ENCODE measurements around the gene RPS25. TPM values are rescaled to one million over a fixed set of nuclear protein-coding genes. Genes with fewer than 3 reads are reported as not detected.

The RPS25 gene
- 541 TPM for total RNA-seq

DNA sequence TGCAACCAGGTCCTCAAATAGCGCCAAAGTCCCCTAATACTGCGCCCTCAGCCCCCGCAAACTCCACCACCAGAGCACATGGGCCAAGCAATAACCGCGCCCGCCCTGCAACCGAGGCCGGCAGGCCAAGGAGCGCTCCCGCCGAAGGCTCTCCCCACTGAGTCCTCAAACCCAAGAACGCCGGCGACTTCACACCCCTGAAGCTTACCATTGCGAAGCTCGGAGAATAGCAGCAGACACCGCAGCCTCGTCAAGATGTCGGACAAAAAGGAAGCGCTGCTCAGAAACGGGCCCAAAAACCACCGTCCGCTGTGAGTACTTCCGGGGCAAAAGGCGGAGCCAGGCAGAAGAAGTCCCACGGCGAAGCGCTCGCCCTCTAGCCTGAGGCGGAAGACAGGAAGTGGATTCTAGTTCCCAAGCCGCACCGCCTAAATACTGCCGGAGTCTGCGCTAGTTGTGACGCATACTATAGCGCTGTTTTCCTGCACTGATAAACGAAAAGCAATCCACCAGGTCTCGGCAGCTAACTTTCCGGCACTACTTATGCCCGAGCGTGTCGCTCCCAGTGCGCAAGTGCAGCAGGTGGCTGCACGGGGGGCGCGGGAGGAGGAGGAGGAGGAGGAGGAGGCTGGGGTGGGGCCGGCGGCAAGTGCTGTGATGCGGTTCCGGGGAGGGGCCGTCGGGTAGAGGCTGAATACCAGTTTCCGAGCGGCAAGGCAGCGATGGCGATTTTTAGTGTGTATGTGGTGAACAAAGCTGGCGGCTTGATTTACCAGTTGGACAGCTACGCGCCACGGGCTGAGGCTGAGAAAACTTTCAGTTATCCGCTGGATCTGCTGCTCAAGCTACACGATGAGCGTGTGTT lies at the start of gene RPS25, which contains the start of gene TRAPPC4:
Gene RPS25, minus strand, starts transcription at position 270 of the 865 bp plus-strand sequence. Its CDS starts 59 bp downstream, at position 211.
Gene TRAPPC4, plus strand, starts transcription at position 693 of the 865 bp plus-strand sequence. Its CDS starts 30 bp downstream, at position 723.

GRCh38 chr11:119067371-119068222 lies 49.5 kb upstream of the RPS25 start, which contains the start of gene VPS11:
VPS11 (plus strand) TSS chr11:119067818; CDS start chr11:119067824, 6 bp downstream.

GRCh38 chr11:119057000-119057769 lies 39.0 kb upstream of the RPS25 start, which contains the start of gene HYOU1:
HYOU1 (minus strand) TSS chr11:119057205; CDS start chr11:119056160, 1,045 bp downstream.

DNA sequence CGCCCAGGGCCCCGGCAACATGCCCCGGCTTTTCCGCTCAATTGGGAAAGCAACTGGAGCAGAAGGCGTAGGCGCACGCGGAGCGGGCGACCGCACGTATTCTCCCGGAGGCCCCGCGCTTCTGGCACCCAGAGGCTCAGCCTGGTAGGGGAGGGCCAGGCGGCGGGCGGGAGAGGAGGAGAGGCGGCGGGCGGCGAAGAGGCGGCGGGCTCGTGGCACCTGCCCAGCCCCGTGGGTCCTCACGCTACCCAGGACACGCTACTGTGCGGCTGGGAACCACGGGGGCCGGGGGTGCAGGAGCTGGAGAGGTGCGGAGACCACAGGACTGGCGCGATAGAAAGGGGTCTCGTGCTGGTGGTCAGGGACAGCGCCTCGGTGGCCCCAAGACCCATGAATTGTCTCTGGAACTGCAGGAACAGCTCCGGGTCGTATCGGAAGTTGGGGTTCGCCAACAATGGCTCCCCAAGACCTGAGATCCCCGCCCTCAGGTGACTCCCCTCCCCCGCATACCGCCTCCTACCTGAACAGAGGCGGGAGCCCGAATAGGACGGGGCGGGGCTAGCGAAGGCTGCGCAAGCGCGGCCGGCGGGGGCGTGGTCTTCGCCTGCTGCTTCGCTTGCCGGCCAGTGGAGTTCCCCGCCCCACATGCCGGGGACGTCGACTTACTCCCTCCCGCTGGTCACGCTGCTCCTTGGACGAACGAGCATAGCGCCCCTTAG lies 12.3 kb upstream of the RPS25 start, which contains the start of gene SLC37A4:
Gene SLC37A4, minus strand, starts transcription at position 549 of the 719 bp plus-strand sequence.

DNA sequence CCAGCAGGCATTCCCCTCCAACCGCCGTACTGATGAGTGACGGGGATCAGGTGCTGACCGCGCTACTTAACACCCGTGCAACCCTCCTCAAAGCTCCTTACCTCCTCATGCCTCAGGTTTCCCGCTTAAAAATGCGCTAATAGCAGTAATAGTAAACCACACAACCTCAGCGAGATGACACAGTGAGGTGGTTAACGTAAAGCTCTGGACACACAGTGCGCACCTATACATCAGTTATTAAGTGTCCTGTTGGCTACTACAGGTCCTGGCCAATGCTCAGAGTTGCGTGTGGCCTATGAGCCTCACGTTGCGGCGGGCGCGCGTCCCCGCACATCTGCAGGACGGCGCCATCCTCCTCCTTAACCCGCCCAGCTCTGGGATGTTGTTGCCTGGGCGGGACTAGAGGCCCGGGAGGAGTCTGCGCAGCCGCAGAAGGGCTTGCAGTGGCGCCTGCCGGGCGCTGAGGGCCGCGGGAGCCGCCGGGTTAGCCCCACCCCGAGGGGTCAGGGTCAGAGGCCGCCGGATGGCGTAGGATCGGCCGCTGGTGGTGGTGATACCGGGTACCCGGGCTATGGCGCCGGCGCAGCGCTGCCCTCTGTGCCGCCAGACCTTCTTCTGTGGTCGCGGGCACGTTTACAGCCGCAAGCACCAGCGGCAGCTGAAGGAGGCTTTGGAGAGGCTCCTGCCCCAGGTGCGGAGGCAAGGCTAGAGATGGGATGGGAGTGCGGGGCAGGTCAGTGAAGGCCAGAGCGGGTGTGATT lies 20.3 kb downstream of the RPS25 start, which contains the start of gene CENATAC:
Gene CENATAC, plus strand, starts transcription at position 512 of the 761 bp plus-strand sequence. Its CDS starts 60 bp downstream, at position 572.

DNA sequence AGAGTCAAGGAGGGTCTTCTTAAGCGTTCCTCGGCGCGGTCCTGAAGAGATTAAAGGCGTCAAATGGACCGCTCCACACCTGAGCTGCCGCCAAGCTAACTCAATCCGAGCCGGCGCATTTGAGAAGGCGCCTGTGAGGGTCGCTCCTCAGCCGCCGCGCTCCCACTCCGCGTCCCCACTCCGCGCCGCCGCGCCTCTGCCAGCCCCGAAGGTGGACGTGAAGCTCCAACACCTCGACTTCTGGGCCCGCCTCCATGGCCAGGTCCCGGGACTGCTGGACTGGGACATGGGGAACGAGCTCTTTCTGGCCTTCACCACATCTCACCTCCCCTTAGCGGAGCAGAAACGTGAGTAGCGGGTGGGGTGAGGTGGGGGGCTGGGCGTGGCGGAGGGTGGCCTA lies 46.5 kb downstream of the RPS25 start, which contains the start of gene FOXR1:
Gene FOXR1, plus strand, starts transcription at position 116 of the 400 bp plus-strand sequence. Its CDS starts 171 bp downstream, at position 287.

Small RNA genes within 50 kb of the gene (small RNA-seq; reads per million reads assigned to genes)
- gene AP003392.2 (ENCODE audit: low replicate concordance): not detected
- gene RF00017 (ENCODE audit: low replicate concordance): not detected
- gene RF00019 (ENCODE audit: low replicate concordance): not detected

Other genes with a start within 250 kb of the RPS25 start
- 149 TPM for gene DDX6, start 227.2 kb downstream of the RPS25 start, total RNA-seq
- gene CXCR5, start 134.5 kb downstream of the RPS25 start, total RNA-seq: 0.06 TPM
- gene BCL9L, start 92.4 kb downstream of the RPS25 start, total RNA-seq: 31.4 TPM
- 7.9 TPM for gene UPK2, start 62.0 kb downstream of the RPS25 start, total RNA-seq
- gene FOXR1, start 46.6 kb downstream of the RPS25 start, total RNA-seq: not detected
- 30.3 TPM for gene CENATAC, start 20.2 kb downstream of the RPS25 start, total RNA-seq
- 58.5 TPM for gene TRAPPC4, start 423 bp upstream of the RPS25 start, total RNA-seq
- 35.3 TPM for gene SLC37A4, start 12.5 kb upstream of the RPS25 start, total RNA-seq
- gene HYOU1, start 38.9 kb upstream of the RPS25 start, total RNA-seq: 64.1 TPM
- 40.3 TPM for gene VPS11, start 49.5 kb upstream of the RPS25 start, total RNA-seq
- 19.7 TPM for gene HMBS, start 66.5 kb upstream of the RPS25 start, total RNA-seq
- gene DPAGT1, start 83.5 kb upstream of the RPS25 start, total RNA-seq: 20.0 TPM
- gene C2CD2L, start 89.0 kb upstream of the RPS25 start, total RNA-seq: 6.9 TPM
- gene HINFP, start 103.2 kb upstream of the RPS25 start, total RNA-seq: 26.6 TPM
- 0.76 TPM for gene ABCG4, start 130.7 kb upstream of the RPS25 start, total RNA-seq
- 23.4 TPM for gene NLRX1, start 150.4 kb upstream of the RPS25 start, total RNA-seq
- gene NHERF4, start 167.1 kb upstream of the RPS25 start, total RNA-seq: 12.4 TPM
- gene CBL, start 188.0 kb upstream of the RPS25 start, total RNA-seq: 15.9 TPM